ENCODE results near the gene VASN.

GRCh38 chr16:4342866-4343744, 28.5 kb upstream of the VASN start:
- TF ChIP-seq CTCF (IDR thresholded peaks at IDR 0.05) = no peak
- TF ChIP-seq POLR2A (IDR thresholded peaks at IDR 0.05; ENCODE audit: low read depth) = no peak
